DOHH2 (cell line): ENCODE data around the gene LSM3.

ENCODE experiments used
- H3F3A ChIP-seq: fragments of 200-600 bp; sonication (generic), shearing (Covaris generic); 2 replicates; pipeline ENCODE4 v1.6.0; 2016; ENCODE audit warnings: antibody characterized with exemption, mild to moderate bottlenecking; ENCODE audit not compliant: control insufficient read depth, insufficient read depth
- H3K27ac ChIP-seq: fragments of 200-600 bp; sonication (generic); 2 replicates; pipeline ENCODE4 v1.5.1; 2014; ENCODE audit warnings: low read depth, mild to moderate bottlenecking, low read length, moderate library complexity
- H3K27me3 ChIP-seq: fragments of 200-600 bp; sonication (generic); 2 replicates; pipeline ENCODE4 v1.6.1; 2014; ENCODE audit warnings: mild to moderate bottlenecking, low read length, mixed read lengths; ENCODE audit not compliant: control insufficient read depth
- H3K36me3 ChIP-seq: fragments of 200-600 bp; sonication (generic); 2 replicates; pipeline ENCODE4 v1.6.1; 2014; ENCODE audit warnings: mild to moderate bottlenecking, low read length, moderate library complexity, mixed read lengths; ENCODE audit not compliant: control insufficient read depth
- H3K4me1 ChIP-seq: fragments of 200-600 bp; sonication (generic); 2 replicates; pipeline ENCODE4 v1.6.1; 2014; ENCODE audit warnings: mild to moderate bottlenecking, low read length, mixed read lengths; ENCODE audit not compliant: control insufficient read depth
- H3K4me2 ChIP-seq: fragments of 200-600 bp; sonication (generic); 2 replicates; pipeline ENCODE4 v1.6.0; 2014; ENCODE audit warnings: mild to moderate bottlenecking, low read length, moderate library complexity
- H3K4me3 ChIP-seq: fragments of 200-600 bp; sonication (generic); 2 replicates; pipeline ENCODE4 v1.5.1; 2014; ENCODE audit warnings: mild to moderate bottlenecking, low read length, mixed read lengths
- H3K79me2 ChIP-seq: fragments of 200-600 bp; sonication (generic); 2 replicates; pipeline ENCODE4 v1.6.1; 2014; ENCODE audit warnings: mild to moderate bottlenecking, low read length, mixed read lengths; ENCODE audit not compliant: control insufficient read depth
- H3K9me2 ChIP-seq: fragments of 200-600 bp; sonication (generic); replicated peaks from 2 replicates; pipeline ENCODE4 v1.6.1; 2014; ENCODE audit warnings: mild to moderate bottlenecking, low read length, mixed read lengths; ENCODE audit not compliant: control insufficient read depth
- H3K9me3 ChIP-seq: fragments of 200-600 bp; sonication (generic); 2 replicates; pipeline ENCODE4 v1.6.1; 2014; ENCODE audit warnings: antibody characterized with exemption, low read length, mixed read lengths; ENCODE audit not compliant: control insufficient read depth, insufficient read depth
- H4K20me1 ChIP-seq: fragments of 200-600 bp; sonication (generic); 2 replicates; pipeline ENCODE4 v1.6.0; 2014; ENCODE audit warnings: low read depth, mild to moderate bottlenecking, antibody characterized with exemption, low read length, moderate library complexity; ENCODE audit not compliant: control insufficient read depth, insufficient read depth
- CTCF ChIP-seq: fragments of 200-600 bp; sonication (generic); IDR thresholded peaks from one replicate; pipeline ENCODE4 v1.5.1; 2014; ENCODE audit warnings: antibody characterized with exemption, mild to moderate bottlenecking, low read depth, low read length; ENCODE audit not compliant: poor library complexity, severe bottlenecking
- EZH2phosphoT487 ChIP-seq: fragments of 200-600 bp; sonication (generic); IDR thresholded peaks from 2 replicates; pipeline ENCODE4 v1.6.1; 2017; ENCODE audit warnings: borderline replicate concordance, mild to moderate bottlenecking, antibody characterized with exemption, low read length, moderate library complexity, mixed read lengths

The LSM3 gene

GRCh38 chr3:14178247-14179113 lies at the start of gene LSM3, which contains the start of gene XPC:
Gene LSM3 (plus strand): TSS chr3:14178817. CDS start chr3:14178861, 44 bp downstream.
Gene XPC (minus strand): TSS chr3:14178601. CDS start chr3:14178568, 33 bp downstream.
- H3K27me3 ChIP-seq: no peaks in the 10 kb centered on the region
- H3K4me2 ChIP-seq: peak within 1 kb of the TSS; percentile 79
- H3K9me3 ChIP-seq: no peaks in the 10 kb centered on the region
- peaks cover 94% of the 10 kb centered on the region for H3K79me2 ChIP-seq
- H3F3A ChIP-seq: peaks cover 13% of the 10 kb centered on the region
- peaks cover 61% of the 10 kb centered on the region for H3K4me1 ChIP-seq
- peaks cover 31% of the 10 kb centered on the region for H3K36me3 ChIP-seq
- H4K20me1 ChIP-seq: peaks cover 14% of the 10 kb centered on the region; the same call in 1 of the 2 replicates
- peak within 1 kb of the TSS; percentile 98 for H3K4me3 ChIP-seq
- peak within 1 kb of the TSS; percentile 48 for H3K27ac ChIP-seq
- H3K9me2 ChIP-seq: no peaks in the 10 kb centered on the region
- no peak for TF ChIP-seq CTCF
- TF ChIP-seq EZH2phosphoT487: no peak

GRCh38 chr3:14129296-14129695 lies 49.3 kb upstream of the LSM3 start:
- Histone ChIP-seq H3F3A (no peaks in the 10 kb centered on the region), H3K9me3 (no peaks in the 10 kb centered on the region), H3K4me3 (no peak overlapping the region), H3K79me2 (peaks cover 42% of the 10 kb centered on the region), H3K4me2 (no peak overlapping the region), H4K20me1 (peaks cover 6% of the 10 kb centered on the region; the same call in 1 of the 2 replicates), H3K27me3 (no peaks in the 10 kb centered on the region), H3K9me2 (no peaks in the 10 kb centered on the region), H3K4me1 (peaks cover 14% of the 10 kb centered on the region), H3K36me3 (peaks cover 51% of the 10 kb centered on the region), H3K27ac (no peak overlapping the region)
- TF ChIP-seq CTCF (no peak), EZH2phosphoT487 (no peak)

- peaks cover 49% of the 10 kb centered on the region for H3K36me3 ChIP-seq
- H3K9me2 ChIP-seq: no peaks in the 10 kb centered on the region
- H3K4me3 ChIP-seq: no peak overlapping the region
- no peak overlapping the region for H3K27ac ChIP-seq
- no peaks in the 10 kb centered on the region for H3F3A ChIP-seq
- H3K9me3 ChIP-seq: no peaks in the 10 kb centered on the region
- peaks cover 14% of the 10 kb centered on the region for H3K4me1 ChIP-seq
- H3K27me3 ChIP-seq: no peaks in the 10 kb centered on the region
- H3K4me2 ChIP-seq: no peak overlapping the region
- H4K20me1 ChIP-seq: peaks cover 6% of the 10 kb centered on the region; the same call in 1 of the 2 replicates
- TF ChIP-seq CTCF: no peak
- no peak for TF ChIP-seq EZH2phosphoT487
- peaks cover 35% of the 10 kb centered on the region for H3K79me2 ChIP-seq
These were observed 48.4 kb upstream of the LSM3 start for GRCh38 chr3:14130230-14130629.
